Measurements from ENCODE around the gene LEMD1.
A peak's percentile ranks its signal among the peaks of the same experiment; 100 is the strongest.
"Not testable (repeated sequence)": the region's sequence is repeated elsewhere in the genome, so short reads cannot be mapped to it uniquely, and the experiment has no call there.

The LEMD1 gene

GRCh38 chr1:205373022-205373797 lies 48.6 kb downstream of the LEMD1 start:
- no peak overlapping the region for H3K4me2 ChIP-seq (ENCODE audit: low read length)
- H3K4me3 ChIP-seq (ENCODE audit: low read length), result no peak overlapping the region
- H3K9ac ChIP-seq (ENCODE audit: low read depth, low read length), result no peak overlapping the region
- H3K27me3 ChIP-seq (ENCODE audit: control insufficient read depth, insufficient read depth, low read length), result no peaks in the 10 kb centered on the region
- H3K36me3 ChIP-seq (ENCODE audit: insufficient read depth, low read length), result no peaks in the 10 kb centered on the region
- peaks cover 54% of the 10 kb centered on the region for H3K4me1 ChIP-seq (ENCODE audit: control insufficient read depth, insufficient read depth, low read length)
- no peaks in the 10 kb centered on the region for H3K9me3 ChIP-seq (replicated peaks; ENCODE audit: low read length)

- Histone ChIP-seq H3K36me3 (ENCODE audit: insufficient read depth, low read length) (no peaks in the 10 kb centered on the region), H3K4me3 (ENCODE audit: low read length) (no peak overlapping the region), H3K4me1 (ENCODE audit: control insufficient read depth, insufficient read depth, low read length) (peaks cover 53% of the 10 kb centered on the region), H3K27me3 (ENCODE audit: control insufficient read depth, insufficient read depth, low read length) (no peaks in the 10 kb centered on the region), H3K9me3 (replicated peaks; ENCODE audit: low read length) (no peaks in the 10 kb centered on the region), H3K9ac (ENCODE audit: low read depth, low read length) (no peak overlapping the region), H3K4me2 (ENCODE audit: low read length) (peak overlapping the region; percentile 64)
These were observed 49.8 kb downstream of the LEMD1 start for GRCh38 chr1:205371871-205372660.

- Histone ChIP-seq H3K4me3 (ENCODE audit: low read length) (no peak overlapping the region), H3K36me3 (ENCODE audit: insufficient read depth, low read length) (no peaks in the 10 kb centered on the region), H3K9me3 (replicated peaks; ENCODE audit: low read length) (no peaks in the 10 kb centered on the region), H3K9ac (ENCODE audit: low read depth, low read length) (no peak overlapping the region), H3K4me2 (ENCODE audit: low read length) (no peak overlapping the region), H3K4me1 (ENCODE audit: control insufficient read depth, insufficient read depth, low read length) (peaks cover 40% of the 10 kb centered on the region), H3K27me3 (ENCODE audit: control insufficient read depth, insufficient read depth, low read length) (no peaks in the 10 kb centered on the region)
These were observed 51.1 kb downstream of the LEMD1 start for GRCh38 chr1:205370780-205371179.

- H3K9ac ChIP-seq (ENCODE audit: low read depth, low read length), result no peak overlapping the region
- H3K4me1 ChIP-seq (ENCODE audit: control insufficient read depth, insufficient read depth, low read length), result peaks cover 31% of the 10 kb centered on the region
- H3K27me3 ChIP-seq (ENCODE audit: control insufficient read depth, insufficient read depth, low read length), result no peaks in the 10 kb centered on the region
- no peaks in the 10 kb centered on the region for H3K9me3 ChIP-seq (replicated peaks; ENCODE audit: low read length)
- H3K4me2 ChIP-seq (ENCODE audit: low read length), result no peak overlapping the region
- H3K4me3 ChIP-seq (ENCODE audit: low read length), result no peak overlapping the region
- H3K36me3 ChIP-seq (ENCODE audit: insufficient read depth, low read length), result no peaks in the 10 kb centered on the region
These were observed 52.1 kb downstream of the LEMD1 start for GRCh38 chr1:205369701-205370123.

- no peak overlapping the region for H3K9ac ChIP-seq (ENCODE audit: low read depth, low read length)
- H3K36me3 ChIP-seq (ENCODE audit: insufficient read depth, low read length), result no peaks in the 10 kb centered on the region
- H3K9me3 ChIP-seq (replicated peaks; ENCODE audit: low read length), result no peaks in the 10 kb centered on the region
- H3K27me3 ChIP-seq (ENCODE audit: control insufficient read depth, insufficient read depth, low read length), result peaks cover 3% of the 10 kb centered on the region
- no peak overlapping the region for H3K4me2 ChIP-seq (ENCODE audit: low read length)
- H3K4me3 ChIP-seq (ENCODE audit: low read length), result no peak overlapping the region
- peaks cover 18% of the 10 kb centered on the region for H3K4me1 ChIP-seq (ENCODE audit: control insufficient read depth, insufficient read depth, low read length)
These were observed 53.4 kb downstream of the LEMD1 start for GRCh38 chr1:205368478-205368877.

- Histone ChIP-seq H3K36me3 (ENCODE audit: insufficient read depth, low read length) (no peaks in the 10 kb centered on the region), H3K4me3 (ENCODE audit: low read length) (no peak overlapping the region), H3K4me1 (ENCODE audit: control insufficient read depth, insufficient read depth, low read length) (no peaks in the 10 kb centered on the region), H3K4me2 (ENCODE audit: low read length) (no peak overlapping the region), H3K27me3 (ENCODE audit: control insufficient read depth, insufficient read depth, low read length) (peaks cover 11% of the 10 kb centered on the region), H3K9me3 (replicated peaks; ENCODE audit: low read length) (no peaks in the 10 kb centered on the region), H3K9ac (ENCODE audit: low read depth, low read length) (no peak overlapping the region)
These were observed 55.9 kb downstream of the LEMD1 start for GRCh38 chr1:205365945-205366463.

GRCh38 chr1:205365086-205365485 lies 56.8 kb downstream of the LEMD1 start:
- H3K4me2 ChIP-seq (ENCODE audit: low read length); H3K9ac ChIP-seq (ENCODE audit: low read depth, low read length); H3K4me3 ChIP-seq (ENCODE audit: low read length); H3K4me1 ChIP-seq (ENCODE audit: control insufficient read depth, insufficient read depth, low read length); H3K9me3 ChIP-seq (replicated peaks; ENCODE audit: low read length); H3K36me3 ChIP-seq (ENCODE audit: insufficient read depth, low read length): not testable (repeated sequence)
- H3K27me3 ChIP-seq (ENCODE audit: control insufficient read depth, insufficient read depth, low read length), result peaks cover 19% of the 10 kb centered on the region

GRCh38 chr1:205360891-205361290 lies 61.0 kb downstream of the LEMD1 start:
- no peak overlapping the region for H3K4me3 ChIP-seq (ENCODE audit: low read length)
- peaks cover 12% of the 10 kb centered on the region for H3K4me1 ChIP-seq (ENCODE audit: control insufficient read depth, insufficient read depth, low read length)
- H3K9me3 ChIP-seq (replicated peaks; ENCODE audit: low read length), result no peaks in the 10 kb centered on the region
- H3K9ac ChIP-seq (ENCODE audit: low read depth, low read length), result no peak overlapping the region
- H3K27me3 ChIP-seq (ENCODE audit: control insufficient read depth, insufficient read depth, low read length), result peaks cover 50% of the 10 kb centered on the region
- H3K36me3 ChIP-seq (ENCODE audit: insufficient read depth, low read length), result no peaks in the 10 kb centered on the region
- H3K4me2 ChIP-seq (ENCODE audit: low read length), result no peak overlapping the region

- H3K9me3 ChIP-seq (replicated peaks; ENCODE audit: low read length), result no peaks in the 10 kb centered on the region
- no peak overlapping the region for H3K9ac ChIP-seq (ENCODE audit: low read depth, low read length)
- peaks cover 12% of the 10 kb centered on the region for H3K4me1 ChIP-seq (ENCODE audit: control insufficient read depth, insufficient read depth, low read length)
- H3K36me3 ChIP-seq (ENCODE audit: insufficient read depth, low read length), result no peaks in the 10 kb centered on the region
- peaks cover 50% of the 10 kb centered on the region for H3K27me3 ChIP-seq (ENCODE audit: control insufficient read depth, insufficient read depth, low read length)
- H3K4me2 ChIP-seq (ENCODE audit: low read length), result no peak overlapping the region
- H3K4me3 ChIP-seq (ENCODE audit: low read length), result no peak overlapping the region
These were observed 61.9 kb downstream of the LEMD1 start for GRCh38 chr1:205359771-205360565.

- Histone ChIP-seq H3K4me3 (ENCODE audit: low read length) (no peak overlapping the region), H3K9me3 (replicated peaks; ENCODE audit: low read length) (no peaks in the 10 kb centered on the region), H3K27me3 (ENCODE audit: control insufficient read depth, insufficient read depth, low read length) (peaks cover 48% of the 10 kb centered on the region), H3K4me1 (ENCODE audit: control insufficient read depth, insufficient read depth, low read length) (peaks cover 12% of the 10 kb centered on the region), H3K36me3 (ENCODE audit: insufficient read depth, low read length) (no peaks in the 10 kb centered on the region), H3K9ac (ENCODE audit: low read depth, low read length) (no peak overlapping the region), H3K4me2 (ENCODE audit: low read length) (no peak overlapping the region)
These were observed 63.3 kb downstream of the LEMD1 start for GRCh38 chr1:205358579-205358978.

GRCh38 chr1:205357567-205357966 lies 64.3 kb downstream of the LEMD1 start:
- Histone ChIP-seq H3K4me3 (ENCODE audit: low read length) (no peak overlapping the region), H3K9me3 (replicated peaks; ENCODE audit: low read length) (no peaks in the 10 kb centered on the region), H3K36me3 (ENCODE audit: insufficient read depth, low read length) (no peaks in the 10 kb centered on the region), H3K4me2 (ENCODE audit: low read length) (no peak overlapping the region), H3K9ac (ENCODE audit: low read depth, low read length) (no peak overlapping the region), H3K27me3 (ENCODE audit: control insufficient read depth, insufficient read depth, low read length) (peaks cover 47% of the 10 kb centered on the region), H3K4me1 (ENCODE audit: control insufficient read depth, insufficient read depth, low read length) (peaks cover 12% of the 10 kb centered on the region)
